Measurements from ENCODE around the gene CCDC74B.
"Not testable (repeated sequence)": the region's sequence is repeated elsewhere in the genome, so short reads cannot be mapped to it uniquely, and the experiment has no call there.

GRCh38 chr2:130141002-130141401 is 3.9 kb downstream of the CCDC74B start:
- TF ChIP-seq, protein P1, sequence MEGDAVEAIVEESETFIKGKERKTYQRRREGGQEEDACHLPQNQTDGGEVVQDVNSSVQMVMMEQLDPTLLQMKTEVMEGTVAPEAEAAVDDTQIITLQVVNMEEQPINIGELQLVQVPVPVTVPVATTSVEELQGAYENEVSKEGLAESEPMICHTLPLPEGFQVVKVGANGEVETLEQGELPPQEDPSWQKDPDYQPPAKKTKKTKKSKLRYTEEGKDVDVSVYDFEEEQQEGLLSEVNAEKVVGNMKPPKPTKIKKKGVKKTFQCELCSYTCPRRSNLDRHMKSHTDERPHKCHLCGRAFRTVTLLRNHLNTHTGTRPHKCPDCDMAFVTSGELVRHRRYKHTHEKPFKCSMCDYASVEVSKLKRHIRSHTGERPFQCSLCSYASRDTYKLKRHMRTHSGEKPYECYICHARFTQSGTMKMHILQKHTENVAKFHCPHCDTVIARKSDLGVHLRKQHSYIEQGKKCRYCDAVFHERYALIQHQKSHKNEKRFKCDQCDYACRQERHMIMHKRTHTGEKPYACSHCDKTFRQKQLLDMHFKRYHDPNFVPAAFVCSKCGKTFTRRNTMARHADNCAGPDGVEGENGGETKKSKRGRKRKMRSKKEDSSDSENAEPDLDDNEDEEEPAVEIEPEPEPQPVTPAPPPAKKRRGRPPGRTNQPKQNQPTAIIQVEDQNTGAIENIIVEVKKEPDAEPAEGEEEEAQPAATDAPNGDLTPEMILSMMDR (IDR thresholded peaks at IDR 0.05): not testable (repeated sequence)
- TF ChIP-seq EP300 (IDR thresholded peaks at IDR 0.05): not testable (repeated sequence)
